GM18502 (cell line): ENCODE measurements around the gene NPIPB6.

ENCODE experiments used
- ATAC-seq: cut with Tn5 transposase; IDR thresholded peaks from one replicate; pipeline ENCODE4 v1.9.1; 2021; ENCODE audit warnings: mild to moderate bottlenecking; ENCODE audit not compliant: unreplicated experiment, poor library complexity

The NPIPB6 gene

DNA sequence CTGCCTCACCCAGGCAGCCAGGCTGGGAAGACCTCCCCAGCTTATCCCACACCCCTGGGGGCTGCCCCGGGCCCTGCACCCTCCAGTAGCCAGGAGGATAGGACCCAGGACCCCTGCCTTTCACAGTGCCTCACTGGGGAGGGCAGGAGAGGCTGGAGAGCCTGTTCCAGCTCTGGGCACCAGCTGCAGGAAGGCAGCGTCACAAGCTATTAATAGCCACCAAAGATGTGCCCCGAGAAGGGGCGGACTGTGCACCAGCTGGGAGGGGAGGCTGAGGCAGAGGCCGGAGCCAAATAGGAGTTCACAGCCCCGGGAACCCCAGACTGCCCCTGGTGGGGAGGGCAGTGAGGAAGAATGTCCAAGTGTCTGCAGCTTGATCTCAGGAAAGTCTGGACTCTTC is 62.2 kb downstream of the NPIPB6 start:
- no peak for ATAC-seq

DNA sequence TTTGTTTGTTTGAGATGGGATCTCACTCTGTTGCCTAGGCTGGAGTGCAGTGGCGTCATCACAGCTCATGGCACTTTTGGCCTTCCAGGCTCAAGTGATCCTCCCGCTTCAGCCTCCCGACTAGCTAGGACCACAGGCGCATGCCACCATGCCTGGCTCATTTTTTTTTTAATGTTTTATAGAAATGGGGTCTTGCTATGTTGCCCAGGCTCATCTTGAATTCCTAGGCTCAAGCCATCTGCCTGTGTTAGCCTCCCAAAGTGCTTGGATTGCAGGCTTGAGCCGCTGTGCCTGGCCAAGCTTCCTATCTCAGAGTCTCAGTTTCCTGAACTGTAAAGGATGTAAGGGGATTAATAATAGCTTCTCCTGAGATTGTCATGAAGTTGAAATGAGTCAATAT is 63.0 kb downstream of the NPIPB6 start:
- no peak for ATAC-seq

DNA sequence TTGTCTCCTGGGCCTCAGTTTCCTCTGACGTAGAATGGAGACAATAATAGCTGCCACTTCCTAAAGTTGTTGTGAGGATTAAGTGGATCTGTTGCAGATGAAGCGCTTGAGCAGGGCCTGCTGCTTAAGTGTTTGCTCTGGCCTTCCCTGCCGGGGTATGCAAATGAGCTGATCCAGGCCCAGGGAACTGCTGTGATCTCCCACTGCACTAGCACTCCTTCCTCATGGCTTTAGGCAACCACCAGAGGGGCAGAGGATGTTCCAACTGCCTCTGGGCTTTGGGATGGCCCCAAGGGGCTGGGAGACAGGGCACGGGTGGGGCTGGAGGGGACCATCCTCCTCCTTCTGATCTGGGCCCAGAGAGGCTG is 64.8 kb downstream of the NPIPB6 start:
- ATAC-seq, result no peak

DNA sequence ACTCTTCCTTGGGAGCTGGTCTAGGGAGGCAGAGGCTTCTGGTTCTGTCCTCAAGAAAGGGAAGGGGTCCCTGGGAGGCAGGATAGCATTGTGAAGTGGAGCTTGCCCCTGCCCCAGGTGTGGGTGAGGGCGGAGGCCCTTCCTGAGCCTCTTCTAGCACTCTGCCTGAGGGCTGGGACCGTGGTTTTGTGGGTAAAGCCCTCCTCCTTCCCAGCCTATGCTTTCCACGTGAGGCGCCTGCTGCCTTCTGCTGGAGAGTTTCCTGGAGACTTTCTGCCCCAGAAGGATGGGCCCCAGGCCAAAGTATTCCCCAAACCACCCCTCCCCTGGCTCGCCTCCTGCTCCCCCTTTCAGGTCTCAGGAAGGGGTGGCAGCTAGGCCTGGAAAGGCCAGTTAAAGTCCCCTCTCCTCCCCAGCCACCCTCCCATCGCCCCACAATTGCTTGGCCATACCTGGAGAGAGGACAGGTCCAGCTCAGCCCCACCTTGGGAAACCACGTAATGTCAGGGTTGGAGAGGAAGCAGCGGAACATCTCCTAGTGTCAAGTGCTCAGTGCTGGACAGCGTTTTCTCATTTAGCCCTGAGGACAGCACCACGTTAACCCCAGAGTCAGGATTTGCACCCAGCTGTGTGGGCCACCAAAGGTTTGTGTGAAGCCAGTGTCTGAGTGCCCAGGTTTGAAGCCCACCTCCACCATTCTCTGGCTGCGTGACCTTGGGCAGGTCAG is 65.4 kb downstream of the NPIPB6 start:
- no peak for ATAC-seq

DNA sequence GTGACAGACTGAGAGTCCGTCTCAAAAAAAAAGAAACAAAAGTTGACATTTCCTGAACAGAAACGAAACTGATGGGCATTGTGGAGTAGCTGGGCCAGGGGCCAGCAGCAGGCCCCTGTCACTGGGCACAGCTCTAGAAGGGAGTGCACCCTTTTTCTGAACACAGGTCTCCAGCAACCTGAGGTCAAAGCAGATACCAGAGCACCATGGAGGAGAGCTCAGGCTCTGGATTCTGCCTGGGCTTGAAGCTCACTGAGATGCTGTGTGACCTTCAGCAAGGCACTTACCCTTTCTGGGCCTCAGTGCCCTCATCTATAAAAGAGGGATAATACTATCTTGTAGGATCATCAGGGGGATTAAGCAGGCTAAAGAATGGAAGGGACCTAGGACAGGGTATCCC is 66.0 kb downstream of the NPIPB6 start:
- ATAC-seq, result no peak

DNA sequence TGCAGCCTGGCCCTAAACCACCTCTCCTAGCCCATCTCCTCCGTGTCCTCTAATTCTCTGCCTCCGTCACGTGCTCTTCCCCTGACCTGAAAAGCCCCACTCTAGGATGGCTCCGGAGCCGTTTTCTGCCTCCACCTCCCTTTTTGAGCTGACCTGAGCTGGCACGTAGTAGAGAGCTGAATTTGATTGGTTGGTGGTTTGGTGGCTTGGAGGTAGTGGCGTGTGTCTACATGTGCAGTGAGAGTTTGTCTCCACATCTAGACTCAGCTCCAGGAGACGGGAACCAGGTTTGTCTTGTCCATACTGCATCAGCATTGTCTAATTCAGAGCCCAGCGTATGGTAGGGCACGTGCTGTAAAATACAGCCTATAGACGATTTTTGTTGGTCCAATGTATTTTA is 68.0 kb downstream of the NPIPB6 start:
- ATAC-seq, result no peak

DNA sequence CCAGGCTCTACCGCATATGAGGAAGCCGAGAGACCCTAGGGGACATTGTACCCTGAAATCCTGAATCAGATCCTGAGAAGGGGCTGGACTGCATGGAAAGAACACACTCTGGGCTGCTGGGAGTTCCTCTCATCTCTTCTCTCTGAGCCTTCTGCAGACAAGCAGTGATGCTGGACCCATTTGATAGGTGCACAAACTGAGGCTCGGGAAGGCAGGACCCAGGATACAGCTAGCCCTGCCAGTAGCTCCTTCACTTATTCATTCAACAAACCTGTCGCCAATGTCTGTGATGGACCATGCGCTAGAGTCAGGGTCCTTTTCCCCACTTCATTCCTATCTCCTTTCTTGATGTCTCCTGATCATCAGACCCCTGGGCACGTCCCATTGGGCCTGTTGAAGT is 69.1 kb downstream of the NPIPB6 start:
- no peak for ATAC-seq

DNA sequence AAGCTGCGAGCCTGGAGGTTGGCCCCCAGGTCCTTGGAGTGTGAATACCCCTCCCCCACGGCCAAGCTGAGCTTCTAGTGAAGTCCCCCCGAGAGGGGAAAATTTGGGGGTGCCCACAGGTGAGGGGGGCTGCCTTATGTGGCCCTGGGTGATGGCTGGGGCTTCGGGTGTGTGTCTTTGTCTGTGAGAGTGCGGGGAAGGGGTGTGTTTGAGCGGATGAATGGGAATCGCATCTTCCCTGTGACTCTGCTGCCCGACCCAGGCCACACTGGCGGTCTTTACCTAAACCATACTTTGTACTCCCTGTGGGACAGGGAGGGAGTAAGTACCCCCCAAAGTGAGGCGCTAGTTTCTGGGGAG is 69.7 kb downstream of the NPIPB6 start:
- no peak for ATAC-seq

DNA sequence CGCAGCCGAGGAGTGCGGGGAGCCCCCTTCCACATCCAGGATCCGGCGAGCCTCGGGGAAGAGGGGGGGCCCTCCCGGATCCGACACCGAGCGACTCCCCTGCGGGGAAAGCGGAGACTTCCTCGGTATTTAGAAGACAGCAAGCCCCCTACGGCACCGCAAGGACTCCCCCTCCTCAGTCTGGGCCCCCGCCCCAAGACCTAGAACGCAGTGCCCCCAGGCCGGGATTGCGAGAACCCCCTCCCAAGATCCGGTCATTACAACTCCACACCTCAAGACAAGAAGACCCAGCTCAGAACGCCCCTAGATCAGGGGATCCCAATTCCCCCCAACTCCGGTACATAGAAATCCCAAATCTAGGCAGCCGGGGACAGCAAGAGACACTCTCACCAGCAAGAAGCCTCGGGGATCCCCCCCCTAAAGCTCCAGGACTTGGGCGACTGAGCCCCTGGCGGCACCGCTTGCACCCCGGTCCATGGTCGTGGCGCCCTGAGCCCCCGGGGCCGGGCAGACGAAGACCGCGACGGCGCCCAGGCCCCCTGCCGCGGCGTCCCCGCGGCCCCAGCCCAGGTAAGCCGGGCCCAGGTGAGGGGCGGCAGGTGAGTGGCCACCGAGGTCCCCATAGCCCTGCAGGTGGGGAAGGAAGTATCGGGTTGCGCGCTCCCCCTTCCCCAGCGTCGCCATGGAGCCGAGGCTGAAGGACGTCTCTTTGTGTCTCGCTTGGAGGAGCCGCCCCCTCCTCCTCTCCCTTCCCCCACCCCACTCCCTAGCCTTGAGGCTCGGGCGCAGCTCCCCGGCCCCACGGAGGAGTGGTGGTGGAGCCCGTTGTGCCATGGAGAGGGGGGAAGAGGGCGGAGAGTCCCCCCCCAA is 70.3 kb downstream of the NPIPB6 start:
- ATAC-seq, result no peak
